HCT116 (cell line): ENCODE results near the gene FAM240B. TPM values are rescaled to one million over a fixed set of nuclear protein-coding genes. Genes with fewer than 3 reads are reported as not detected.

Experiments
- ATAC-seq: fragments of 200-7000 bp; cut with Tn5 transposase; 2 replicates; pipeline ENCODE4 v1.9.1; 2020; ENCODE audit warnings: mild to moderate bottlenecking, moderate library complexity
- BruUV-seq: library from RNA; stranded (reverse); fragments of 400-500 nt; replicated peaks from 2 replicates; lab custom pipeline; 2021; lab: Mats Ljungman, UMichigan
- CTCF ChIA-PET: fragments of 300-600 bp; sonication (Branson Sonifier 250); formaldehyde crosslinking; loops from one replicate; lab custom pipeline; 2021; ENCODE audit warnings: antibody characterized with exemption; lab: Charles Lee
- POLR2A ChIA-PET: fragments of 300-600, 350-600 bp; sonication (Branson Sonifier 250); formaldehyde crosslinking; loops from one replicate; lab custom pipeline; 2021; ENCODE audit warnings: antibody characterized with exemption; lab: Charles Lee
- RAD21 ChIA-PET, 2 experiments: fragments of 300-600 bp; sonication (Branson Sonifier 250); formaldehyde crosslinking; loops; one replicate each; lab custom pipeline; 2023; ENCODE audit warnings: low total read pairs in 2 of 2; ENCODE audit not compliant: uncharacterized antibody in 2 of 2, unreplicated experiment in 2 of 2, low non-redundant PET in 1 of 2; lab: Charles Lee
- DNase-seq: peaks from one replicate; pipeline ENCODE4 v3.0.0-alpha.2; 2010; ENCODE audit warnings: low read depth, low spot score
- H2AFZ ChIP-seq: fragments of 200-600 bp; shearing (Covaris generic), sonication (generic); 2 replicates; pipeline ENCODE4 v1.6.1; 2017; ENCODE audit warnings: low read depth, mixed run types, mixed read lengths, antibody characterized with exemption, low read length; ENCODE audit not compliant: poor library complexity, severe bottlenecking
- H3K27ac ChIP-seq: 2 replicates; pipeline ENCODE4 v1.5.1; 2012; ENCODE audit warnings: low read depth, low read length
- H3K27me3 ChIP-seq: fragments of 200-600 bp; sonication (generic); 2 replicates; pipeline ENCODE4 v1.6.1; 2016; ENCODE audit warnings: mixed run types, low read length, mixed read lengths; ENCODE audit not compliant: insufficient read depth
- H3K36me3 ChIP-seq, 2 experiments: fragments of 200-500 bp in 1 of 2; fragments of 200-600 bp in 1 of 2; sonication (Bioruptor generic) in 1 of 2; sonication (generic) in 1 of 2; 2 replicates each; pipeline versions ENCODE4 v1.5.1 to v1.6.1; 2014 to 2016; ENCODE audit warnings: low read length in 2 of 2, inconsistent platforms in 1 of 2, mixed read lengths in 1 of 2, mixed run types in 1 of 2; ENCODE audit not compliant: insufficient read depth in 2 of 2, control insufficient read depth in 1 of 2
- H3K4me1 ChIP-seq, 2 experiments: fragments of 200-600 bp in 1 of 2; sonication (generic) in 1 of 2; 2 replicates each; pipeline versions ENCODE4 v1.5.1 to v1.6.1; 2012 to 2017; ENCODE audit warnings: low read length in 2 of 2, inconsistent platforms in 1 of 2, mild to moderate bottlenecking in 1 of 2, mixed read lengths in 1 of 2, mixed run types in 1 of 2, moderate library complexity in 1 of 2; ENCODE audit not compliant: insufficient read depth in 2 of 2, control insufficient read depth in 1 of 2
- H3K4me2 ChIP-seq: fragments of 200-600 bp; sonication (generic); 2 replicates; pipeline ENCODE4 v1.6.1; 2017; ENCODE audit warnings: mixed run types, low read length, mixed read lengths
- H3K4me3 ChIP-seq, 2 experiments: fragments of 200-600 bp in 1 of 2; sonication (generic) in 1 of 2; replicated peaks in 1 of 2; 2 replicates each; pipeline ENCODE4 v1.5.1; 2011 to 2016; ENCODE audit warnings: low read length in 2 of 2, control low read depth in 1 of 2, low read depth in 1 of 2, mild to moderate bottlenecking in 1 of 2, mixed read lengths in 1 of 2, mixed run types in 1 of 2
- H3K79me2 ChIP-seq: fragments of 200-600 bp; sonication (generic); 2 replicates; pipeline ENCODE4 v1.6.1; 2017; ENCODE audit warnings: mild to moderate bottlenecking, mixed run types, low read length, moderate library complexity, mixed read lengths; ENCODE audit not compliant: insufficient read depth
- H3K9ac ChIP-seq: fragments of 200-600 bp; sonication (generic); 2 replicates; pipeline ENCODE4 v1.6.1; 2016; ENCODE audit warnings: low read length, mixed read lengths
- H3K9me2 ChIP-seq: fragments of 200-600 bp; sonication (generic), shearing (Covaris generic); 2 replicates; pipeline ENCODE4 v1.6.1; 2017; ENCODE audit warnings: mixed run types, mild to moderate bottlenecking, moderate library complexity; ENCODE audit not compliant: insufficient read depth
- H3K9me3 ChIP-seq, 2 experiments: fragments of 200-500 bp in 1 of 2; fragments of 200-600 bp in 1 of 2; sonication (Bioruptor generic) in 1 of 2; sonication (generic) in 1 of 2; 2 replicates each; pipeline ENCODE4 v1.6.1; 2014 to 2017; ENCODE audit warnings: low read length in 2 of 2, mixed read lengths in 2 of 2, inconsistent platforms in 1 of 2, low read depth in 1 of 2, mild to moderate bottlenecking in 1 of 2, mixed run types in 1 of 2, moderate library complexity in 1 of 2; ENCODE audit not compliant: control insufficient read depth in 1 of 2, insufficient read depth in 1 of 2
- H4K20me1 ChIP-seq: fragments of 200-600 bp; sonication (generic), shearing (Covaris generic); 2 replicates; pipeline ENCODE4 v1.6.1; 2017; ENCODE audit warnings: mixed run types, mild to moderate bottlenecking, moderate library complexity; ENCODE audit not compliant: insufficient read depth
- ELF1 ChIP-seq: IDR thresholded peaks from 2 replicates; pipeline ENCODE4 v1.6.1; 2012; ENCODE audit warnings: low read depth, borderline replicate concordance
- EZH2phosphoT487 ChIP-seq: fragments of 200-600 bp; IDR thresholded peaks from 2 replicates; pipeline ENCODE4 v1.6.1; 2018; ENCODE audit warnings: antibody characterized with exemption, borderline replicate concordance
- FOSL1 ChIP-seq: IDR thresholded peaks from 2 replicates; pipeline ENCODE4 v1.6.1; 2012; ENCODE audit warnings: low read depth
- JUND ChIP-seq: IDR thresholded peaks from 2 replicates; pipeline ENCODE4 v1.6.1; 2012
- POLR2A ChIP-seq: IDR thresholded peaks from 2 replicates; pipeline ENCODE4 v1.7.0; 2011; ENCODE audit warnings: borderline replicate concordance; ENCODE audit not compliant: insufficient read depth, insufficient read length; ENCODE audit errors: extremely low read depth
- POLR2AphosphoS5 ChIP-seq: IDR thresholded peaks from 2 replicates; pipeline ENCODE4 v1.6.1; 2011; ENCODE audit warnings: mild to moderate bottlenecking, low read depth, low read length, moderate library complexity
- SP1 ChIP-seq: IDR thresholded peaks from 2 replicates; pipeline ENCODE4 v1.6.1; 2012; ENCODE audit warnings: low read depth
- SRF ChIP-seq: IDR thresholded peaks from 2 replicates; pipeline ENCODE4 v1.6.1; 2012; ENCODE audit warnings: low read depth
- intact Hi-C: fragments of 100-400 bp; cut with micrococcal nuclease; formaldehyde crosslinking; loops from 2 replicates; pipeline ENCODE4 v1.10.0; 2022
- total RNA-seq: library from RNA; stranded (reverse); gene quantifications from one replicate; pipeline ENCODE4 v1.2.1, GENCODE V29; 2021; ENCODE audit not compliant: unreplicated experiment
- TF ChIP-seq, protein P1 (sequence below): IDR thresholded peaks from 2 replicates; pipeline ENCODE4 v1.6.1; 2012
- TF ChIP-seq, protein P2 (sequence below), 3 experiments: fragments of 200-600 bp in 1 of 3; sonication (generic) in 1 of 3; IDR thresholded peaks in 2 of 3; conservative IDR thresholded peaks in 1 of 3; 2 replicates each; pipeline ENCODE4 v1.5.1; 2012 to 2017; ENCODE audit warnings: low read depth in 2 of 3, low read length in 2 of 3, antibody characterized with exemption in 1 of 3, borderline replicate concordance in 1 of 3, control low read depth in 1 of 3, mild to moderate bottlenecking in 1 of 3, mixed read lengths in 1 of 3, mixed run types in 1 of 3, moderate library complexity in 1 of 3; ENCODE audit not compliant: insufficient read depth in 1 of 3
- TF ChIP-seq, protein P3 (sequence below): IDR thresholded peaks from 2 replicates; pipeline ENCODE4 v1.6.1; 2012; ENCODE audit warnings: low read depth
- TF ChIP-seq, protein P4 (sequence below): IDR thresholded peaks from 2 replicates; pipeline ENCODE4 v1.6.1; 2012

FAM240B gene
- total RNA-seq, 1 experiment from 2014 or later: not detected

DNA sequence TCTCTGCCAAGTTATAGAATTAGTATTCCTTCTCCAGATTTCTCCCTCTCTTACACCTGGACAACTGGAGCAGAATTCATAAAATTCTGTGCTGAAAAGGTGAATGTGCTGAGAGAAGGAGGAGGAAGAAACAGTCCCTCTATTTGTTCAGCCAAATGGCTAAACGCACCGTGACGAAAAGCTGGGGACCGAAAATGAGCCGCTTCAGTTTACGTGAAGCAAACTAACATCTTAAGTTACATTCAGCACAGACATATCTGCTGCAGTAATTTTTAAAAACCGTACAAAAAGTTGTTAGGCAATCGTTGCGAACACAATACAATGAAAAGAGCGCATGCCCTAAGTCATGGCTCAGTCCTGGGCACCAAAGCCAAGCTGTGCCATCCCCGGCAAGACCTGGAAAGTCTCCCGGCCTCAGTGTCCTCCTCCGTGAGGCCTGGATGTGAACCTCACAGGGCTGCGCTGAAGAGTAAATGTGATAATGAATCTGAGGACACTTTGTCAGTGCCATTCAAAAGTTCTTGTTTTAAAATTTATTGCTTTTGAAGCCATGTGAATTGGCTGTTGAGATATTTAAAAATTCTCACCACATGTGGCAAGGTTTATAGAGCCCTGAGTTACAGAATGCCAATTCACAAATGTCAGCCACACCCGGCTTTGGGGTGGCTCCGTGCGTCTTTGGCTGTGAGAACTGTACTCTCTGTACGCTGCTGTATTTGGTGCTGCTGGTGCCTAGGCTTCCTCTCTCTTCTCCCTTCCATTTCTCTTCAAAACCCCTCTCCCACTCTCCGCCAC, 46.3 kb downstream of the FAM240B start:
- no peak overlapping the region for H3K4me3 ChIP-seq
- no peaks in the 10 kb centered on the region for H3K9me2 ChIP-seq
- no peaks in the 10 kb centered on the region for H4K20me1 ChIP-seq
- peak overlapping the region; percentile 90 for H2AFZ ChIP-seq
- intact Hi-C loops: loop anchor here (2.0 to 5.0 kb wide), 2 partner anchors 19 to 51 kb away; partner anchors contain the start of gene ANKRD18A
- POLR2A ChIA-PET: no interaction called here
- peaks cover 17 to 21% of the 10 kb centered on the region in 2 experiments for H3K4me1 ChIP-seq
- peak overlapping the region; percentile 79; the same call in 1 of the 2 replicates for H3K4me2 ChIP-seq
- H3K9me3 ChIP-seq: no peaks in the 10 kb centered on the region
- DNase-seq (no peak), ATAC-seq (no peak)
- BruUV-seq: no TSS peak
- TF ChIP-seq POLR2AphosphoS5 (no peak), ELF1 (no peak), JUND (no peak), EZH2phosphoT487 (no peak), FOSL1 (no peak), SP1 (no peak), SRF (no peak), POLR2A (no peak)
- TF ChIP-seq, protein P1, sequence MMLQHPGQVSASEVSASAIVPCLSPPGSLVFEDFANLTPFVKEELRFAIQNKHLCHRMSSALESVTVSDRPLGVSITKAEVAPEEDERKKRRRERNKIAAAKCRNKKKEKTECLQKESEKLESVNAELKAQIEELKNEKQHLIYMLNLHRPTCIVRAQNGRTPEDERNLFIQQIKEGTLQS: no peak
- TF ChIP-seq, protein P2, sequence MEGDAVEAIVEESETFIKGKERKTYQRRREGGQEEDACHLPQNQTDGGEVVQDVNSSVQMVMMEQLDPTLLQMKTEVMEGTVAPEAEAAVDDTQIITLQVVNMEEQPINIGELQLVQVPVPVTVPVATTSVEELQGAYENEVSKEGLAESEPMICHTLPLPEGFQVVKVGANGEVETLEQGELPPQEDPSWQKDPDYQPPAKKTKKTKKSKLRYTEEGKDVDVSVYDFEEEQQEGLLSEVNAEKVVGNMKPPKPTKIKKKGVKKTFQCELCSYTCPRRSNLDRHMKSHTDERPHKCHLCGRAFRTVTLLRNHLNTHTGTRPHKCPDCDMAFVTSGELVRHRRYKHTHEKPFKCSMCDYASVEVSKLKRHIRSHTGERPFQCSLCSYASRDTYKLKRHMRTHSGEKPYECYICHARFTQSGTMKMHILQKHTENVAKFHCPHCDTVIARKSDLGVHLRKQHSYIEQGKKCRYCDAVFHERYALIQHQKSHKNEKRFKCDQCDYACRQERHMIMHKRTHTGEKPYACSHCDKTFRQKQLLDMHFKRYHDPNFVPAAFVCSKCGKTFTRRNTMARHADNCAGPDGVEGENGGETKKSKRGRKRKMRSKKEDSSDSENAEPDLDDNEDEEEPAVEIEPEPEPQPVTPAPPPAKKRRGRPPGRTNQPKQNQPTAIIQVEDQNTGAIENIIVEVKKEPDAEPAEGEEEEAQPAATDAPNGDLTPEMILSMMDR (IDR thresholded peaks at IDR 0.05 in 2 of 3, conservative IDR thresholded peaks at IDR 0.05 in 1 of 3; ENCODE audit: borderline replicate concordance in 1 of 3, insufficient read depth in 1 of 3, low read depth in 2 of 3, low read length in 2 of 3): no peak
- TF ChIP-seq, protein P3, sequence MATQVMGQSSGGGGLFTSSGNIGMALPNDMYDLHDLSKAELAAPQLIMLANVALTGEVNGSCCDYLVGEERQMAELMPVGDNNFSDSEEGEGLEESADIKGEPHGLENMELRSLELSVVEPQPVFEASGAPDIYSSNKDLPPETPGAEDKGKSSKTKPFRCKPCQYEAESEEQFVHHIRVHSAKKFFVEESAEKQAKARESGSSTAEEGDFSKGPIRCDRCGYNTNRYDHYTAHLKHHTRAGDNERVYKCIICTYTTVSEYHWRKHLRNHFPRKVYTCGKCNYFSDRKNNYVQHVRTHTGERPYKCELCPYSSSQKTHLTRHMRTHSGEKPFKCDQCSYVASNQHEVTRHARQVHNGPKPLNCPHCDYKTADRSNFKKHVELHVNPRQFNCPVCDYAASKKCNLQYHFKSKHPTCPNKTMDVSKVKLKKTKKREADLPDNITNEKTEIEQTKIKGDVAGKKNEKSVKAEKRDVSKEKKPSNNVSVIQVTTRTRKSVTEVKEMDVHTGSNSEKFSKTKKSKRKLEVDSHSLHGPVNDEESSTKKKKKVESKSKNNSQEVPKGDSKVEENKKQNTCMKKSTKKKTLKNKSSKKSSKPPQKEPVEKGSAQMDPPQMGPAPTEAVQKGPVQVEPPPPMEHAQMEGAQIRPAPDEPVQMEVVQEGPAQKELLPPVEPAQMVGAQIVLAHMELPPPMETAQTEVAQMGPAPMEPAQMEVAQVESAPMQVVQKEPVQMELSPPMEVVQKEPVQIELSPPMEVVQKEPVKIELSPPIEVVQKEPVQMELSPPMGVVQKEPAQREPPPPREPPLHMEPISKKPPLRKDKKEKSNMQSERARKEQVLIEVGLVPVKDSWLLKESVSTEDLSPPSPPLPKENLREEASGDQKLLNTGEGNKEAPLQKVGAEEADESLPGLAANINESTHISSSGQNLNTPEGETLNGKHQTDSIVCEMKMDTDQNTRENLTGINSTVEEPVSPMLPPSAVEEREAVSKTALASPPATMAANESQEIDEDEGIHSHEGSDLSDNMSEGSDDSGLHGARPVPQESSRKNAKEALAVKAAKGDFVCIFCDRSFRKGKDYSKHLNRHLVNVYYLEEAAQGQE: no peak
- TF ChIP-seq, protein P4, sequence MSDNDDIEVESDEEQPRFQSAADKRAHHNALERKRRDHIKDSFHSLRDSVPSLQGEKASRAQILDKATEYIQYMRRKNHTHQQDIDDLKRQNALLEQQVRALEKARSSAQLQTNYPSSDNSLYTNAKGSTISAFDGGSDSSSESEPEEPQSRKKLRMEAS: no peak
- H3K27me3 ChIP-seq: no peaks in the 10 kb centered on the region; the same call in 1 of the 2 replicates
- H3K9ac ChIP-seq: no peak overlapping the region
- no peak overlapping the region for H3K27ac ChIP-seq
- no peaks in the 10 kb centered on the region for H3K36me3 ChIP-seq
- CTCF ChIA-PET: interaction anchor here (1.3 kb wide), 1 partner anchor 24 kb away, joined by 3 read pairs; no protein-coding TSS in a partner anchor
- RAD21 ChIA-PET: no interaction called here
- H3K79me2 ChIP-seq: no peaks in the 10 kb centered on the region
